DMS79 (cell line): ENCODE results near the gene GDF15.
A peak's percentile ranks its signal among the peaks of the same experiment; 100 is the strongest.
"Not testable (repeated sequence)": the region's sequence is repeated elsewhere in the genome, so short reads cannot be mapped to it uniquely, and the experiment has no call there.

Source experiments
- DNase-seq: peaks from one replicate; lab custom pipeline; 2025; lab: John Stamatoyannopoulos, UW

GDF15 gene

GRCh38 chr19:18392417-18392816, 6.5 kb downstream of the GDF15 start:
- no peak for DNase-seq

GRCh38 chr19:18392926-18393325, 7.0 kb downstream of the GDF15 start:
- DNase-seq: no peak

- DNase-seq: no peak
Measured at GRCh38 chr19:18393836-18394235, 7.9 kb downstream of the GDF15 start.

GRCh38 chr19:18396471-18397241, 10.7 kb downstream of the GDF15 start:
- no peak for DNase-seq

- no peak for DNase-seq
Measured at GRCh38 chr19:18397242-18398202, 11.6 kb downstream of the GDF15 start, which contains the start of gene LRRC25. Gene LRRC25, minus strand, starts transcription at chr19:18397622. Its CDS starts 659 bp downstream, at chr19:18396963.

DNA sequence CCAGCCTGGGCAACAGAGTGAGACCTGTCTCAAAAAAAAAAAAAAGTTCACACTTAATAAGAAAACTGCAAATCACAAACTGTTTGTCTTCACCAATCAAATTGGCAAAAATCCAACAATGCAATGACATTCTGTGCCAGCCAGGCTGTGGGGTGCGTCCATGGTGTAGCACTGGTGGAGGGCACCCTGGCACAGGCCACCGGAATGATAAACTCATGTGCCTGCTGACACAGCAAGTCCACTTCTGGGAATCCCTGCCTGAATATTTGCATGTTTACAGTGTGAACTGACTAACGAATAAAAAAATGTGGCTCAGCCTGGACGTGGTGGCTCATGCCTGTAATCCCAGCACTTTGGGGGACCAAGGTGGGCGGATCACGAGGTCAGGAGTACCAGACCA, 13.1 kb downstream of the GDF15 start:
- DNase-seq: no peak

- DNase-seq: no peak
Measured at GRCh38 chr19:18401580-18402112, 15.7 kb downstream of the GDF15 start.

GRCh38 chr19:18402455-18403248, 16.7 kb downstream of the GDF15 start:
- not testable (repeated sequence) for DNase-seq

GRCh38 chr19:18405754-18406153, 19.8 kb downstream of the GDF15 start:
- not testable (repeated sequence) for DNase-seq

DNA sequence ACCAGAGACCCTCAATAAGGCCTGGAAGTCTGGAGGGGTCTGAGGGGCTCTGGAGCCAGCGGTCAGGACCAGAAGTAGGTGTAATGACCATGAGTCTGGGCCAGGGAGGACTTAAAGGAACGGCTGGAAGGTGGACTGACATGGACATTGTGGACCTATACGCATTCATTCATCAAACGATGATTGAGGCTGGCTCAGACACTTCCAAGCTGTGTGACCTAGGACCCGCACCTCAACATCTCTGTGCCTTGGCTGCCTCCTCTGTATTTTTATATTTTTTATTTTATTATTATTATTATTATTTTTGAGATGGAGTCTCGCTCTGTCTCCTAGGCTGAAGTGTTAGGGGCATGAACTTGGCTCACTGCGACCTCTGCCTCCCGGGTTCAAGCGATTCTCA, 20.8 kb downstream of the GDF15 start:
- DNase-seq: no peak

DNA sequence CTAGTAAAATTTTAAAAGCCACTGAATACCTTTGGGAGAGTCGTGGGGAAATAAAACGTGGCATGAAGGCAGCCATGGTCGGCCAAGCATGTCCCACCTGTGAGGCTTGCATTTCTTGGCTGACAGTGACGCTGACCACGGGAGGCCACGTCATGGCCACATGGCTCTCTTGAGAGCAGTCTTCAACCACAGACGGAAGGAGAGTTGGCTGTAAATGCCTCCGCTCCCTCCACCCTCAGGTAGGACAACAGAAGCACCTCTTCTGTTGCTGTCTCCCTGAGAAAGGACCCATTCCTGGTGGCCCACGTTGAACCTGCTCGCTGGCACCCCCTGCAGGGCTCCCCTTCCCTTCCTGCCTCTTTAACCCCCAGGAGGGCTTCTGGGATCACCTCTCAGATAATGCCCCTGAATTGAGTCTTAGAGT, 22.1 kb downstream of the GDF15 start:
- DNase-seq: peak; percentile 56

GRCh38 chr19:18412610-18413239, 26.8 kb downstream of the GDF15 start:
- DNase-seq: no peak

- no peak for DNase-seq
Measured at GRCh38 chr19:18414504-18415177, 28.7 kb downstream of the GDF15 start.

DNA sequence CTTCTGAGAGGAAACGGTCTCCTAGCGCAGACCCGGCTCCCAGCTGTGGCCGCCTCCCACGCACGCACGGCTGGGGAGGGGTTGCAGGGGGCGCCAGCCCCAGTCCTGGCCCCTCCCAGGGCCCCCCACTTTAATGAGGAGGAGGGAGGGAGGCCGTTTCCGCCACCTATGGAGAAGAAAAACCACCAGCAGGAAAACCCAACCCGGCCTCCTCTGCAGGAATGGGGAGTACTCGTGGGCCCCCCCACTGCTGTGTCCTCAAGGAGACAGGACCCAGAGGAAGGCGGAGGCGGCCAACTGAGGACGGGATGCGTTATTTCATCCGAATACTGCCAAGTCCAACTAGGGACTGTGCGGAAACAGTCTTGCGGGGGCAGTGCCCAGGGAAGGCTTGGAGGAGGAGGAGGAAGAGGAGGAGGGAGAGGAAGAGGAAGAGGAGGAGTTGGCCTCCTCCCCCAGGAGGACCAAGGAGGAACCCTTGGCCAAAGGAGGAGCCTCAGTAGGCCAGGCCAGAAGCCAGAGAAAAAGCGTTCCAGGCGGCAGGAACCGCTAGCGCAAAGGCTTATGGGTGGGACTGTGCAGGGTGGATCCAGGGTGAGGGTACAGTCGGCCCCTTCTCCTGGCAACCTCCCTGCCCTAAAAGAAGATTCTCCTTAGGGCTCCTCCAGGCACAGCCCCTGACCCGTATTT, 29.4 kb downstream of the GDF15 start:
- no peak for DNase-seq

DNA sequence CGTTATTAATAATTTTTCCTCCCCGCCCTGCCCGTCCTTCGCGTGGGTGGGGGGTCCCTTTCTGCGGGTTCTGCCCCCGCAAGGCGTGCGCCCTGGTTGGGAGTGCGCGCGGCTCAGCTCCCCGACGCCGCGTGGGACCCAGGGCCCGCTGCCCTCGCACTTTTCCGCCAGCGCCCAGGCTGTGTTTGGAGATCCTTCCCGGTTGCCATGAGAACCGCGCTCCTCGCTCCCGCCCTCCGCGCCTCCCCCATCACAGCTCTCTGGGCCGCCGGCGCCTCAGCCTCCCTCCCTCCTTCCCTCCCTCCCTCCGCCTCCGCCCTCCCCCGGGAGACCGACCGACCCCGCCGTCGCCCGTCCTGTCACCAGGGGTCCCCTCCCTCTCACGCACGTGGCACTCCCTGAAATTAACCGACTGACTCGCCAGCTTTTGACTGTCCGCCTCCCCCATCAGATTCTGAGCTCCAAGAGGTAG, 30.9 kb downstream of the GDF15 start:
- DNase-seq: peak; percentile 27

DNA sequence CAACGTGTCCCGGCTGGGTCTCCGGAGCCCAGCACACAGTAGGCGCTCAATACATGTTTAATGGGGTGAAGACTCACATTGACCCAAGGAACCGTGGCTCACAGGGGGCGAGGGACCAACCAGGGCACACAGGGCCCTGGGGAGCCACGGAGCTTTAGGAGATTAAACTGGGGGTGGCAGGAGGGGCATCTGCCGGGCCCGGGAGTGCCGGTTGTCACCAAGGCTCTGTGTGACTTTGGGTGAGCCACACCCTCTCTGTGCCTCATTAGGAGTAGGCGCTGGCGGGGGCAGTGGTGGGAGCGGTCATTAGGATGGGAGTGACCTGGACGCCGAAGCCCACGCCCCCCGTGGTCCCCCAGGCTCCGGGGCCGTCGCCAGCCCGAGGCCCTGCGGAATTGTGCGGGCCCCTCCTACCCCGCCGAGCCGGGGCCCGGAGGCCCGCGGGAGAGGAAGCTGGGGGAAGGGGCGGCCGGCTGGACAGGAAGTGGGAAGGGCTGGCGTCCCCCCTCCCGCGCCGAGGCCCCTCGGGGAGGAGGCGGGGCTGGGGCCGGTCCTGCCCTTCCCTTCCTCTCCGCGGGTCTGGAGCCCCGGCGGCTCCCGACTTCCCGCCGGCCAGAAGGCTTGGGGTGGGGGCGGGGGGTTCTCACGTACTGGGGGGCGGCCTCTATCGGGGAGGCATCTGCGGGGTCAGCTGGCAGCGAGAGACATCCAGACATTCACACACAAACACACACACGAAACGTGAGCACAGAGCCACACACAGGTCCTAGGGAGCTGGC, 31.5 kb downstream of the GDF15 start:
- DNase-seq: no peak

DNA sequence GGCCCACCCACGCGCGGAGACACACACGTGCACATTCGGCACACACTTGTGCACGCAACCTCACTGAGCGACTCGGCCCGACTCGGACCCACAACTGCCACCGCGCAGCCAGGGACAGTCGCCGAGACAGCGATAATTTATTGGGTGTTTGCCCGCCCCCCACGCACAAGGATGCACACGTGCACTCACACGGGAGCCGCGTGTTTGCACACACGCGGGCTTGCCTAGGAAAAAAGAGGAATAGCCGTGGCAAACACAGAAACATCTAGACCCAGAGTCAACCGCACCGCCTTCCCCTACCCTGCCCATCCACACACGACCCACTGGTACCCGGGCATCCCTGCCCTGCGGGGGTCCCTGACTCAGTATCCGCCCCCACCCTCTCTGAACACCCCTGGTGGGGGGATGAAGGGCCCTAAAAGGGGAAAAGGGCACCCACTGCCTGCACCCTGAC, 32.1 kb downstream of the GDF15 start:
- DNase-seq: no peak

DNA sequence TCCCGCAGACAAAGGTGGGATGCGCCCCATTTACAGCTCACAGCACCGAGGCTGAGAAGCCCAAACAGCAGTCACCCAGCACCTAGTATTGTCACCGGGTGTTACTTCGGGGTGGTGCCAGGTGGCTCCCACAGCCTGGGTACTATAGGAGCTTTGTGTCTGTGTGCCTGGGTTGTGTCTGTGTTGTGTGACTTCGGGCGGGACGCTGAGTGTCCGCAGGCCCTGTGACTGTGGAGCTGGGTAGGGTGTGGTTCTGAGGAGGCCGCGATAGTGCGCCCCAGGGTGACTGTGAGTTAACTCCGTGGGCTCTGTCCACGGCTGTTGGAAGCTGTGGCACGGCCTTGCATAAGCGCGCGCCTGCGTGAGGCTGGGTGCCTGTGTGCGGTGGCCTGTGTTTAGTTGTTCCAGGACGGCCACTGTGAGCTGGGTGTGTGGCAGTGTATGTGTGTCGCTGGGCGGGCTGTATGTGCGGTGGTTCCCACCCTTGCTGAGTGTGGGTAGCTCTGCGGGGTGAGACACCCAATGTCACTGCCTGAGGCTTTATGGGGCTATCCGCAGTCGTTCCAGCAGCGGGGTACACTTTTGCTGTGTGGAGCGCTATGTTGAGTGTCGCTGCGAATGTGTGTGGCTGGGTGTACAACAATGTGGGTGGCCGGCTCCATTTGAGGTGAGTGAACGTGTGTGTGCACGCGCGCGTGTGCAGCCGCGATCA, 32.7 kb downstream of the GDF15 start:
- DNase-seq: no peak
